NCI-H2107 treated with DMSO at 0.1 percent for 48 hours (cell line): ENCODE results near the gene FBXO10.

ENCODE experiments used
- DNase-seq: peaks from one replicate; lab custom pipeline; 2025; ENCODE audit not compliant: unreplicated experiment; lab: John Stamatoyannopoulos, UW

Gene FBXO10

GRCh38 chr9:37554318-37554717 lies 21.9 kb downstream of the FBXO10 start:
- no peak for DNase-seq

GRCh38 chr9:37551888-37552287 lies 24.3 kb downstream of the FBXO10 start:
- no peak for DNase-seq

GRCh38 chr9:37551468-37551867 lies 24.7 kb downstream of the FBXO10 start:
- no peak for DNase-seq

- DNase-seq, result no peak
Observed at GRCh38 chr9:37550781-37551180, 25.4 kb downstream of the FBXO10 start.

GRCh38 chr9:37549527-37549926 lies 26.7 kb downstream of the FBXO10 start:
- no peak for DNase-seq

GRCh38 chr9:37547328-37547878 lies 28.8 kb downstream of the FBXO10 start:
- no peak for DNase-seq

GRCh38 chr9:37543468-37543867 lies 32.7 kb downstream of the FBXO10 start:
- DNase-seq, result no peak

- DNase-seq, result no peak
Observed at GRCh38 chr9:37542895-37543294, 33.3 kb downstream of the FBXO10 start.

GRCh38 chr9:37542488-37542887 lies 33.7 kb downstream of the FBXO10 start:
- DNase-seq, result no peak

GRCh38 chr9:37541465-37541864 lies 34.7 kb downstream of the FBXO10 start:
- no peak for DNase-seq

- no peak for DNase-seq
Observed at GRCh38 chr9:37540634-37541033, 35.5 kb downstream of the FBXO10 start.

GRCh38 chr9:37539634-37540033 lies 36.5 kb downstream of the FBXO10 start:
- no peak for DNase-seq

- DNase-seq, result no peak
Observed at GRCh38 chr9:37538099-37538498, 38.1 kb downstream of the FBXO10 start.

- DNase-seq, result no peak
Observed at GRCh38 chr9:37534901-37535300, 41.3 kb downstream of the FBXO10 start.

- no peak for DNase-seq
Observed at GRCh38 chr9:37534412-37534811, 41.8 kb downstream of the FBXO10 start.

- DNase-seq, result no peak
Observed at GRCh38 chr9:37531699-37532098, 44.5 kb downstream of the FBXO10 start.

- peak; percentile 83 for DNase-seq
Observed at GRCh38 chr9:37528652-37529471, 47.3 kb downstream of the FBXO10 start.

GRCh38 chr9:37523916-37524315 lies 52.3 kb downstream of the FBXO10 start:
- no peak for DNase-seq

- no peak for DNase-seq
Observed at GRCh38 chr9:37522971-37523370, 53.2 kb downstream of the FBXO10 start.

GRCh38 chr9:37521111-37521510 lies 55.1 kb downstream of the FBXO10 start:
- DNase-seq, result no peak

GRCh38 chr9:37520641-37521040 lies 55.5 kb downstream of the FBXO10 start:
- no peak for DNase-seq

GRCh38 chr9:37517923-37518322 lies 58.3 kb downstream of the FBXO10 start:
- DNase-seq, result no peak
